Tibial nerve (tissue), 3 donors: ENCODE results near the gene ZNF81.
"Not testable (repeated sequence)": the region's sequence is repeated elsewhere in the genome, so short reads cannot be mapped to it uniquely, and the experiment has no call there.

ENCODE experiments used
- POLR2A ChIP-seq, 2 donors: fragments of 450-650 bp; IDR thresholded peaks; one replicate each; pipeline ENCODE4 v1.6.1; 2017; ENCODE audit warnings: antibody characterized with exemption in 2 of 2, mild to moderate bottlenecking in 2 of 2, moderate library complexity in 2 of 2
- TF ChIP-seq, protein P1 (sequence below), 5 experiments: fragments of 200-600 bp in 3 of 5; fragments of 450-650 bp in 2 of 5; sonication (generic) in 3 of 5; IDR thresholded peaks; one replicate each; pipeline ENCODE4 v1.5.1; 2016 to 2019; ENCODE audit warnings: antibody characterized with exemption in 5 of 5, mild to moderate bottlenecking in 3 of 5, moderate library complexity in 2 of 5

DNA sequence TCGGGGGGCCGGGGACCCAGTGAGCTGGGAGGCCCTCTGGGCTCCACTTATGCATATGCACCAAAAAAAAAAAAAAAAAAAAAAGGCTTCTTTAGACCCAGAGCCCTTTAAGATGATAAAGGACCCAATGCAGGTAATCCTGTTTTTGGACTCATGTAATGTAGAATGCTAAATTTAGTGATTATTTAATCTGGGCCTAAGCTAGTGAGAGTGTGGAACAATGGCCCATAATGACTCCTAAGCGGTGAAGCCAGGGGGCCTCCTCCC lies 29.5 kb upstream of the ZNF81 start:
- TF ChIP-seq, protein P1, sequence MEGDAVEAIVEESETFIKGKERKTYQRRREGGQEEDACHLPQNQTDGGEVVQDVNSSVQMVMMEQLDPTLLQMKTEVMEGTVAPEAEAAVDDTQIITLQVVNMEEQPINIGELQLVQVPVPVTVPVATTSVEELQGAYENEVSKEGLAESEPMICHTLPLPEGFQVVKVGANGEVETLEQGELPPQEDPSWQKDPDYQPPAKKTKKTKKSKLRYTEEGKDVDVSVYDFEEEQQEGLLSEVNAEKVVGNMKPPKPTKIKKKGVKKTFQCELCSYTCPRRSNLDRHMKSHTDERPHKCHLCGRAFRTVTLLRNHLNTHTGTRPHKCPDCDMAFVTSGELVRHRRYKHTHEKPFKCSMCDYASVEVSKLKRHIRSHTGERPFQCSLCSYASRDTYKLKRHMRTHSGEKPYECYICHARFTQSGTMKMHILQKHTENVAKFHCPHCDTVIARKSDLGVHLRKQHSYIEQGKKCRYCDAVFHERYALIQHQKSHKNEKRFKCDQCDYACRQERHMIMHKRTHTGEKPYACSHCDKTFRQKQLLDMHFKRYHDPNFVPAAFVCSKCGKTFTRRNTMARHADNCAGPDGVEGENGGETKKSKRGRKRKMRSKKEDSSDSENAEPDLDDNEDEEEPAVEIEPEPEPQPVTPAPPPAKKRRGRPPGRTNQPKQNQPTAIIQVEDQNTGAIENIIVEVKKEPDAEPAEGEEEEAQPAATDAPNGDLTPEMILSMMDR (IDR thresholded peaks at IDR 0.05): not testable (repeated sequence)
- not testable (repeated sequence) for TF ChIP-seq POLR2A (IDR thresholded peaks at IDR 0.05)
